Heart right ventricle (tissue), 16 donors: ENCODE measurements around the gene FIG4. TPM values are rescaled to one million over a fixed set of nuclear protein-coding genes. Genes with fewer than 3 reads are reported as not detected.
"Not testable (repeated sequence)": the region's sequence is repeated elsewhere in the genome, so short reads cannot be mapped to it uniquely, and the experiment has no call there.

Experiments used
- ATAC-seq, 8 donors: fragments of 200-7000 bp; cut with Tn5 transposase; one replicate each; pipeline ENCODE4 v1.9.1; 2020; ENCODE audit warnings: mild to moderate bottlenecking in 8 of 8, moderate library complexity in 8 of 8, moderate number of reproducible peaks in 1 of 8
- DNase-seq, 2 donors: peaks; one replicate each; pipeline ENCODE4 v3.0.0-alpha.2; 2020
- H3K27ac ChIP-seq, 10 donors: fragments of 200-600 bp; sonication (generic) in 2 of 10; one replicate each; pipeline versions ENCODE4 v1.5.0 to v1.8.0; 2020 to 2022; ENCODE audit warnings: mild to moderate bottlenecking in 3 of 10
- H3K27me3 ChIP-seq, 7 donors: fragments of 200-600 bp; one replicate each; pipeline ENCODE4 v1.8.0; 2021 to 2022; ENCODE audit warnings: mild to moderate bottlenecking in 2 of 7
- H3K36me3 ChIP-seq, 9 donors: fragments of 200-600 bp; sonication (generic) in 1 of 9; one replicate each; pipeline versions ENCODE4 v1.5.0 to v1.8.0; 2020 to 2022; ENCODE audit warnings: mild to moderate bottlenecking in 2 of 9
- H3K4me1 ChIP-seq, 9 donors: fragments of 200-600 bp; sonication (generic) in 1 of 9; one replicate each; pipeline versions ENCODE4 v1.5.0 to v1.8.0; 2020 to 2022; ENCODE audit warnings: mild to moderate bottlenecking in 4 of 9
- H3K4me3 ChIP-seq, 10 donors: fragments of 200-600 bp; sonication (generic) in 2 of 10; one replicate each; pipeline versions ENCODE4 v1.5.0 to v1.8.0; 2020 to 2022; ENCODE audit warnings: mild to moderate bottlenecking in 7 of 10, moderate library complexity in 2 of 10
- H3K9me3 ChIP-seq, 11 donors: fragments of 200-600 bp in 10 of 11; sonication (generic) in 2 of 11; one replicate each; pipeline versions ENCODE4 v1.5.0 to v1.8.0; 2013 to 2022; ENCODE audit warnings: mild to moderate bottlenecking in 2 of 11, control low read depth in 1 of 11, moderate library complexity in 1 of 11
- WGBS, 2 donors: extraction: QIAGEN DNeasy Blood & Tissue Kit; methylation state at CpG; one replicate each; pipeline ENCODE4 v1.1.7; 2013; ENCODE audit warnings: inconsistent platforms in 1 of 2; 5-methylcytosine and 5-hydroxymethylcytosine counted together
- intact Hi-C, 10 donors: fragments of 100-400 bp; cut with DNase I; formaldehyde crosslinking; loops; one replicate each; pipeline versions ENCODE4 v1.11.1 to v1.14.2; 2022
- polyA plus RNA-seq, 2 donors: library from polyadenylated mRNA; stranded (reverse); fragments of 200-250 nt; gene quantifications; one replicate each; pipeline ENCODE4 v1.2.3, GENCODE V29; 2013
- total RNA-seq, 10 donors: library from RNA; stranded (reverse); fragmentation: NEBNext Ultra II Directional in 3 of 10; extraction: Animal tissue kit (Norgen Biotek cat#: 25700) in 3 of 10; gene quantifications; one replicate each; pipeline versions ENCODE4 v1.2.1 to v1.2.4, GENCODE V29; 2021 to 2023
- TF ChIP-seq, protein P1 (sequence below), 9 donors: fragments of 200-600 bp; sonication (generic) in 2 of 9; IDR thresholded peaks; one replicate each; pipeline versions ENCODE4 v1.5.0 to v1.8.0; 2021 to 2022; ENCODE audit warnings: antibody characterized with exemption in 9 of 9, mild to moderate bottlenecking in 5 of 9, moderate library complexity in 1 of 9
- donor health status: Arrhythmogenic right ventricular cardiomyopathy.
- donor health status: ischemic (EF 13 %, LVEDD 7.1; RV severe dilation, severe dysfunction).
- donor health status: healthy with polysubstance abuse.
- donor health status: DM: no; HTN: yes; CAD: no.
- donor health status: DM: no; HTN: no; CAD: no.
- donor health status: ischemic (EF 25% LVEDD 6.9; RV normal size, moderate dysfunction).
- donor health status: ischemic (EF 25% LVEDD 5.7; RV mildly dilated, moderate dysfunction).
- donor health status: healthy.
- donor health status: DM: yes; HTN: yes; CAD: no.
- donor health status: Ischemic cardiomyopathy.
- donor health status: ischemic (EF 35%, LVEDD 5.7; RV mildly dilated, moderate dysfunction).
- donor health status: nonischemic (EF 11% LVEDD 7.7; RV severe dilation, severe dysfunction).
- donor health status: DM: yes; HTN: yes; CAD: no.
- donor health status: PGD.
- donor health status: ischemic (EF 29% LVEDD 5.4; RV normal size, mild dysfunction).
- donor health status: nonischemic (EF 23%, LVEDD 6.1; RV moderate dilation, normal function).

FIG4 gene
- total and polyA plus RNA-seq, 12 donors = 5.1 to 13.1 (median 9.2) TPM

DNA sequence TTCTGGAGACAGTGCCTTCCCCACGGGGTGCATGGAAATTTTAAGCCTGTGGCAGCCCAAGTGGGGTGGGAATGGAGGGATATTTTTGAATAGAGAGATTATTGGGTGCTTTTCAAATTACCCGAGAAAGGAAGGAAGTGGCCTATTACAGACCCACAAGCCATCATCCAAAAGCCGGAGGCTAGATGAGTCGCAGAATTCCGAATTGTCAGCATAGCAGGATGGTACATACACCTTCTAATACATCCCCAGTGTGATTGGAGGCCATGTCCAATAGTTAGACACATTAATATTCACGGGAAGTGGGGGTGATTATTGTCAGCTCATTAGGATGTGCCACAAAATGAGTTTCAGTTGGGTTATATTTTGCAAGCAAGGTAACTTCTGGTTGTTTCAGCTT lies 133.0 kb downstream of the FIG4 start:
- H3K27ac ChIP-seq = no peak overlapping the region
- ATAC-seq = no peak
- 81 to 84% methylated on average over 6 of the region's 6 CpGs for WGBS, 2 donors

DNA sequence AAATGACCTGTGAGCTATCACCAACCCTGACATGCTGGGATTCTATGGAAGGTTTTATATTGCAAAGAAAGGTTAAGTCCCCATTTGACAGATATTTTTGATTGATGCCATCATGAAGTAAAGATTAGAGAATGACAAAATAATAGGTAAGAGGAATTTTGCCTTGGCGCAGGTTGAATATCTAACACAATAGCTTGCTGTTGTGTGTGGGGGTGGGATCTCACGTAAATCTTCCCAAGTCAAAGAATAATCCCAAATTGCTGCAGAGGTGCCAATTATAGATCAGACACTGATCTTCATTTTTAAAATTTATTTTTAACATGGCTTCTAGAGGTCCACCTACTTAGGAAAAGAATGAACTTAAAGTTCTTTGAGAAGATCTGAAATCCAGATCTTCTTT lies 135.5 kb downstream of the FIG4 start:
- 98% methylated on average over 2 of the region's 2 CpGs for WGBS, 2 donors
- ATAC-seq = no peak
- H3K36me3 ChIP-seq = peaks cover 0 to 43% (median 8%) of the 10 kb centered on the region in 9 donors

More for the DNA sequence above, 133.0 kb downstream of the FIG4 start:
- H3K36me3 ChIP-seq = peaks cover 0 to 35% (median 8%) of the 10 kb centered on the region in 9 donors
- H3K4me1 ChIP-seq = no peaks in the 10 kb centered on the region
- intact Hi-C loops = no loop called here
- no peaks in the 10 kb centered on the region for H3K27me3 ChIP-seq
- no peaks in the 10 kb centered on the region for H3K9me3 ChIP-seq
- H3K4me3 ChIP-seq = no peak overlapping the region
- TF ChIP-seq, protein P1, sequence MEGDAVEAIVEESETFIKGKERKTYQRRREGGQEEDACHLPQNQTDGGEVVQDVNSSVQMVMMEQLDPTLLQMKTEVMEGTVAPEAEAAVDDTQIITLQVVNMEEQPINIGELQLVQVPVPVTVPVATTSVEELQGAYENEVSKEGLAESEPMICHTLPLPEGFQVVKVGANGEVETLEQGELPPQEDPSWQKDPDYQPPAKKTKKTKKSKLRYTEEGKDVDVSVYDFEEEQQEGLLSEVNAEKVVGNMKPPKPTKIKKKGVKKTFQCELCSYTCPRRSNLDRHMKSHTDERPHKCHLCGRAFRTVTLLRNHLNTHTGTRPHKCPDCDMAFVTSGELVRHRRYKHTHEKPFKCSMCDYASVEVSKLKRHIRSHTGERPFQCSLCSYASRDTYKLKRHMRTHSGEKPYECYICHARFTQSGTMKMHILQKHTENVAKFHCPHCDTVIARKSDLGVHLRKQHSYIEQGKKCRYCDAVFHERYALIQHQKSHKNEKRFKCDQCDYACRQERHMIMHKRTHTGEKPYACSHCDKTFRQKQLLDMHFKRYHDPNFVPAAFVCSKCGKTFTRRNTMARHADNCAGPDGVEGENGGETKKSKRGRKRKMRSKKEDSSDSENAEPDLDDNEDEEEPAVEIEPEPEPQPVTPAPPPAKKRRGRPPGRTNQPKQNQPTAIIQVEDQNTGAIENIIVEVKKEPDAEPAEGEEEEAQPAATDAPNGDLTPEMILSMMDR (IDR thresholded peaks at IDR 0.05) = no peak
- no peak for DNase-seq

DNA sequence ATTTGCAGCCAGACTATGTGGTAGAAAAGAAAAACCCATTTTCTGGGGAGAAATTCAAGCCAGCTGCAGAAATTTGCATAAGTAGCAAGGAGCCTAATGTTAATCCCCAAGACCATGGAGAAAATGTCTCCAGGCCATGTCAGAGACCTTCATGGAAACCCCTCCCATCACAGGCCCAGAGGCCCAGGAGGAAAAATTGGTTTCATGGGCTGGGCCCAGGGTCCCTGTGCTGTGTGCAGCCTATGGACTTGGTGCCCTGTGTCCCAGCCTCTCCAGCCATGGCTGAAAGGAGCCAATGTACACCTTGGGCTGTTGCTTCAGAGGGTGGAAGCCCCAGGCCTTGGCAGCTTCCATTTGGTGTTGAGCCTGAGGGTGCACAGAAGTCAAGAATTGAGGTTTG lies 140.3 kb downstream of the FIG4 start:
- peaks cover 0 to 20% (median 0%) of the 10 kb centered on the region in 9 donors for H3K36me3 ChIP-seq
- peaks cover 0 to 17% (median 0%) of the 10 kb centered on the region in 11 donors for H3K9me3 ChIP-seq
- H3K4me3 ChIP-seq, H3K27me3 ChIP-seq, ATAC-seq, intact Hi-C loops, H3K27ac ChIP-seq, H3K4me1 ChIP-seq, DNase-seq: not testable (repeated sequence)

More for the DNA sequence above, 135.5 kb downstream of the FIG4 start:
- no peak overlapping the region for H3K27ac ChIP-seq
- H3K27me3 ChIP-seq = no peaks in the 10 kb centered on the region
- intact Hi-C loops = no loop called here
- no peaks in the 10 kb centered on the region for H3K4me1 ChIP-seq
- no peak for DNase-seq
- TF ChIP-seq, protein P1 (IDR thresholded peaks at IDR 0.05) = no peak
- H3K4me3 ChIP-seq = no peak overlapping the region
- H3K9me3 ChIP-seq = peaks cover 0 to 17% (median 0%) of the 10 kb centered on the region in 11 donors

DNA sequence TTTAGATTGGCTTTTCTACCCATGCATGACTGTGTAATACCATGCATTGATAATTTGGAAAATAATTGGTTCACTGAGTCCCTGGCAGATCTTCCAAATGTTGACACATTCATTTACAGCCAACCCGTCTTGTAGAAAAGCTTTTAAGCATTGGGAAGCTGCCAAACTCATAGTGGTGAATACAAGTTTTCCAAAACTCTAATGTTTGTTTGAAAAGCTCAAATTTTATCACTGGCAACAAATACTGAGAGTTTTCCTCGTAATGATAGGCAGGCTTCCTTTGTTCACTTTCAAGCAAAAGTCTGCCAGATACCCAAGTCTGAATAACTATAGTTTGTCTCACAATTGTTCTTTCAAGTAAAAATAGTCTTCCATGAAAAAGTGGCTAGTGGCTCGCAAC lies 143.0 kb downstream of the FIG4 start:
- intact Hi-C loops = no loop called here
- WGBS, 2 donors = 47 to 57% methylated on average over 3 of the region's 3 CpGs

More for the DNA sequence above, 143.0 kb downstream of the FIG4 start:
- Histone ChIP-seq H3K27me3 (no peaks in the 10 kb centered on the region), H3K27ac (no peak overlapping the region), H3K36me3 (peaks cover 0 to 11% (median 0%) of the 10 kb centered on the region in 9 donors), H3K9me3 (peaks cover 0 to 17% (median 0%) of the 10 kb centered on the region in 11 donors), H3K4me1 (no peaks in the 10 kb centered on the region), H3K4me3 (no peak overlapping the region)
- ATAC-seq (no peak), DNase-seq (no peak)
- TF ChIP-seq, protein P1 (IDR thresholded peaks at IDR 0.05) = no peak
